ENCODE measurements around the gene STK17A. TPM values are rescaled to one million over a fixed set of nuclear protein-coding genes. Genes with fewer than 3 reads are reported as not detected.
"Not testable (repeated sequence)": the region's sequence is repeated elsewhere in the genome, so short reads cannot be mapped to it uniquely, and the experiment has no call there.

STK17A gene
- total and polyA plus RNA-seq, 5 donors from 2014 or later: 104 to 139 (median 110) TPM

DNA sequence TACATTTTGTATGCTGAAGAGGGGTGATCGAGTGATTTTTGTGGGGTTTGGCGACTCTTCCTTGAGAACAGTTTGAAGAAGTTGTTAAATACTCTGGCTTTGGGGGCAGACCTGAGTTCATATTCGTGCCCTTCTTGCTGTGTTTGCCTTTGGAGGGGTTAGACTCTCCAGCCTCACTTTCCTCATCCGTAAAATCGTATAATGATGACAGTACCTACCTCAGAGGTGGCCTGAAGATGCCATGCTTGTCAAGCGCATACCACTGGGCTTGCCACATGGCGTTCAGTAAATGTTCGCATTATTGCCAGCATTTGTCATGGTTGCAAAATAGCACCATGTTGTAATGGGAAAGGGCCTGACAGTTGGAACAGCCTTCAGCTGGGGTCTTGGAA is 1.3 kb downstream of the STK17A start:
- H3K27me3 Mint-ChIP-seq: peaks cover 11% of the 10 kb centered on the region
- peak overlapping the region; percentile 96 to 99 (median 98) for H3K27ac Mint-ChIP-seq
- H3K27ac ChIP-seq (ENCODE audit: insufficient read depth, low read length, poor library complexity, severe bottlenecking): peak overlapping the region; percentile 95
- no peaks in the 10 kb centered on the region for H3K9me3 Mint-ChIP-seq
- peaks cover 23 to 40% (median 33%) of the 10 kb centered on the region in 4 donors for H3K4me1 Mint-ChIP-seq
- H3K4me3 Mint-ChIP-seq: peak overlapping the region; percentile 92 to 99 (median 97)
- DNase-seq (peak in 2 of 3 donors; percentile 21 to 57), ATAC-seq (ENCODE audit: low read depth in 2 of 2) (no peak)
- peaks cover 10% of the 10 kb centered on the region for H3K27me3 ChIP-seq (ENCODE audit: control insufficient read depth, insufficient read depth, low read length)
- no peaks in the 10 kb centered on the region for H3K9me3 ChIP-seq (ENCODE audit: control insufficient read depth in 2 of 2, low read length in 2 of 2)
- H3K36me3 ChIP-seq (ENCODE audit: control insufficient read depth, insufficient read depth, low read length): no peaks in the 10 kb centered on the region
- no peaks in the 10 kb centered on the region for H3K36me3 Mint-ChIP-seq
- peak overlapping the region; percentile 95 for H3K4me3 ChIP-seq (ENCODE audit: low read depth, low read length)
- H3K4me1 ChIP-seq (ENCODE audit: control insufficient read depth, insufficient read depth, low read length, poor library complexity, severe bottlenecking): peaks cover 51% of the 10 kb centered on the region

DNA sequence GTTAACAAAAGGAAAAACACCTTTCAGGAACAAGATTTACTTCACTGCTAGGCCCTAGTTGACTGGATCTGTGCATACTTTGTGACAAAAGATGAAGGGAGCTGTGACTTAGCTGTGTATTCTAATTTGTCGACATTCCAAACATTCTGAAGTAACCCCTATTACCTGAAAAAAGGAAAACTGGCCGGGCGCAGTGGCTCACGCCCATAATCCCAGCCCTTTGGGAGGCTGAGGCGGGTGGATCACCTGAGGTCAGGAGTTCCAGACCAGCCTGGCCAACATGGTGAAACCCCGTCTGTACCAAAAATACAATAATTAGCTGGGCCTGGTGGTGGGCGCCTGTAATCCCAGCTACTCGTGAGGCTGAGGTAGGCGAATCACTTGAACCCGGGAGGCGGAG is 1.8 kb downstream of the STK17A start:
- Mint-ChIP-seq H3K4me1 (peaks cover 28 to 45% (median 37%) of the 10 kb centered on the region in 4 donors), H3K4me3 (peak overlapping the region; percentile 92 to 99 (median 97)), H3K27me3 (peaks cover 11% of the 10 kb centered on the region), H3K27ac (peak overlapping the region; percentile 96 to 99 (median 98))
- H3K36me3 ChIP-seq (ENCODE audit: control insufficient read depth, insufficient read depth, low read length); H3K9me3 ChIP-seq (ENCODE audit: control insufficient read depth in 2 of 2, low read length in 2 of 2); H3K27me3 ChIP-seq (ENCODE audit: control insufficient read depth, insufficient read depth, low read length); DNase-seq; ATAC-seq (ENCODE audit: low read depth in 2 of 2); H3K9me3 Mint-ChIP-seq; H3K36me3 Mint-ChIP-seq: not testable (repeated sequence)
- H3K4me1 ChIP-seq (ENCODE audit: control insufficient read depth, insufficient read depth, low read length, poor library complexity, severe bottlenecking): peaks cover 56% of the 10 kb centered on the region
- peak overlapping the region; percentile 95 for H3K4me3 ChIP-seq (ENCODE audit: low read depth, low read length)
- peak overlapping the region; percentile 95 for H3K27ac ChIP-seq (ENCODE audit: insufficient read depth, low read length, poor library complexity, severe bottlenecking)

DNA sequence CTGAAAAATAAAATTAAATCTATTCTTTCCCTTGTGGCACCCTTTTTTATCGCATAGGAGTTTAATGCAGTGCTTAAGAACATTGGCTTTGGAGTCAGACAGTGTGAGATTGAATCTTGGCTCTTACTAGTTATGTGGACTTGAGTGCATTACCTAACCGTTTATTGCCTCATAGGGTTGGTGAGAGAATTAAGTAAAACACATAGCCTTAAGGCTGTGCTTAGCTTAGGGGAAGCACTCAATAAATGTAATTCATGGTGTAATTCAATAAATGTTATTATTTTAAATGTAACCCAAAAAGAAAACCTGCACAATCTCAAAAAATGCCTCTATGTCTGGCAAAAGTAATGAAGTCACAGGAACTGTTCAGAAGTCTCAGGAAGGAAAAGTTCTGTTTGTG is 2.7 kb downstream of the STK17A start:
- H3K27me3 Mint-ChIP-seq: peaks cover 11% of the 10 kb centered on the region
- H3K4me1 ChIP-seq (ENCODE audit: control insufficient read depth, insufficient read depth, low read length, poor library complexity, severe bottlenecking): peaks cover 65% of the 10 kb centered on the region
- no peaks in the 10 kb centered on the region for H3K36me3 ChIP-seq (ENCODE audit: control insufficient read depth, insufficient read depth, low read length)
- H3K9me3 ChIP-seq (ENCODE audit: control insufficient read depth in 2 of 2, low read length in 2 of 2): no peaks in the 10 kb centered on the region
- H3K4me3 ChIP-seq (ENCODE audit: low read depth, low read length): peak overlapping the region; percentile 95
- H3K4me1 Mint-ChIP-seq: peaks cover 28 to 52% (median 42%) of the 10 kb centered on the region in 4 donors
- H3K36me3 Mint-ChIP-seq: peaks cover 4% of the 10 kb centered on the region
- DNase-seq (peak in 2 of 3 donors; percentile 24 to 36), ATAC-seq (ENCODE audit: low read depth in 2 of 2) (no peak)
- peak overlapping the region; percentile 58 to 98 (median 96) for H3K27ac Mint-ChIP-seq
- H3K27ac ChIP-seq (ENCODE audit: insufficient read depth, low read length, poor library complexity, severe bottlenecking): peak overlapping the region; percentile 95
- H3K4me3 Mint-ChIP-seq: peak overlapping the region; percentile 92 to 99 (median 97)
- no peaks in the 10 kb centered on the region for H3K9me3 Mint-ChIP-seq
- H3K27me3 ChIP-seq (ENCODE audit: control insufficient read depth, insufficient read depth, low read length): peaks cover 10% of the 10 kb centered on the region

DNA sequence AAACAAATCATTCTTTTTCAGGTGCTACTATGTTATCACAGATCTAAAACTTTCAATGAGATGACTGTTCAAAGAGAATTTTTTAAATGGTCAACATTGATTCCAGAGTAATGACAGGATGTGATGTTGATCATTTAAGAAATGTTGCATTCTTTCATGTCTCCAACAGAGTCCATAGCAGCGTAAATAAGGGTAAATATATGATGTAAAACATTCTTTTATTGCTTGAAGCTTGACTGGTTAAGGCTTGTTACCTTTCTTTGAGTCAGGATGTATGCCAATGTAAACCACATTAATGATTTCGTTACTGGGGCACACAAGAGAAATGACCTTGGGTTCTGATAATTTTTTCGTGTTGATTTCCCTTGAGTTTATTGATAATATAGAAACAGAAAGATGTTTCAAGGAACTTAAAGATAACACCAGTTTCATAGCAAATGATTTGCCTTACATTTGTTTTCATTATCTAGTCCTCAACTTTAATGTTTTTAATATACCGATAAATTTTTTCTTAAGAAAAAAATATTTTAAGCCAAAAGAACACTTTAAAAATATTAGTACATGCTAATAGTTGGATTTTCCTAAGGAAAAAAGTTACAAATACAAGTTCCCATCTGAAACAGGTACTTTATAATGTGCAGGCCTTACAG is 3.5 kb downstream of the STK17A start:
- ATAC-seq (ENCODE audit: low read depth in 2 of 2) (no peak), DNase-seq (peak in 2 of 3 donors; percentile 56 to 66)
- H3K4me3 ChIP-seq (ENCODE audit: low read depth, low read length): peak overlapping the region; percentile 95
- no peaks in the 10 kb centered on the region for H3K36me3 ChIP-seq (ENCODE audit: control insufficient read depth, insufficient read depth, low read length)
- H3K4me3 Mint-ChIP-seq: peak overlapping the region; percentile 92 to 99 (median 97)
- H3K4me1 Mint-ChIP-seq: peaks cover 35 to 60% (median 49%) of the 10 kb centered on the region in 4 donors
- peak overlapping the region; percentile 95 for H3K27ac ChIP-seq (ENCODE audit: insufficient read depth, low read length, poor library complexity, severe bottlenecking)
- H3K27me3 ChIP-seq (ENCODE audit: control insufficient read depth, insufficient read depth, low read length): peaks cover 7% of the 10 kb centered on the region
- peaks cover 9% of the 10 kb centered on the region for H3K27me3 Mint-ChIP-seq
- peaks cover 4% of the 10 kb centered on the region for H3K36me3 Mint-ChIP-seq
- H3K4me1 ChIP-seq (ENCODE audit: control insufficient read depth, insufficient read depth, low read length, poor library complexity, severe bottlenecking): peaks cover 73% of the 10 kb centered on the region
- peak overlapping the region; percentile 96 to 99 (median 98) for H3K27ac Mint-ChIP-seq
- no peaks in the 10 kb centered on the region for H3K9me3 ChIP-seq (ENCODE audit: control insufficient read depth in 2 of 2, low read length in 2 of 2)
- H3K9me3 Mint-ChIP-seq: no peaks in the 10 kb centered on the region

DNA sequence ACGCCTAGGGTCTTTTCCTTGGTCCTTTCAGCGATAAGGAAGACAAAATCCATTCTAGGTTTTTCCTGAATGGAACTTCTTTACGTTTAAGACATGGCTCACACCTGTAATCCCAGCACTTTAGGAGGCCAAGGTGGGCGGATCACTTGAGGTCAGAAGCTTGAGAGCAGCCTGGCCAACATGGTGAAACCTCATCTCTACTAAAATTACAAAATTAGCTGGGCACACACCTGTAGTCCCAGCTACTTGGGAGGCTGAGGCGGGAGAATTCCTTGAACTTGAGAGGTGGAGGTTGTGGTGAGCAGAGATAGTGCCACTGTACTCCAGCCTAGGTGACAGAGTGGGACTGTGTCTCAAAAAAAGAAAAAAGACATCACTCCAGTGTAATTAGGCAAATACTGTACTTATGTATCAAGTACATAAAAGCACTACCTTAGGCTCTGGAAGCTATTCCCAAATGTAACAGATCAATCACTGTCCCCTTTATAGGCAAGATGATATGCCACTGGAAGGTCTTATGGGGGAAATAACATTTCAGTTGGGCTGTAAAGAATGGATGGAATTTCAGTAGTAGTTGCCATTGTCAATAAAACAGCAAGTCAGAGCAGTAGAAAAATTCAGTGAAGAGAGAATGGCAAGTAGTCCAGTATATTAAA is 5.7 kb downstream of the STK17A start:
- Mint-ChIP-seq H3K27ac (peak overlapping the region in 2 of 3 donors; percentile 77 to 83), H3K4me1 (peaks cover 46 to 81% (median 65%) of the 10 kb centered on the region in 4 donors), H3K27me3 (peaks cover 5% of the 10 kb centered on the region), H3K9me3 (no peaks in the 10 kb centered on the region), H3K4me3 (peak overlapping the region; percentile 46 to 82 (median 67)), H3K36me3 (peaks cover 7% of the 10 kb centered on the region)
- Histone ChIP-seq H3K9me3 (ENCODE audit: control insufficient read depth in 2 of 2, low read length in 2 of 2) (no peaks in the 10 kb centered on the region), H3K27ac (ENCODE audit: insufficient read depth, low read length, poor library complexity, severe bottlenecking) (peak overlapping the region; percentile 95), H3K4me3 (ENCODE audit: low read depth, low read length) (peak overlapping the region; percentile 95), H3K36me3 (ENCODE audit: control insufficient read depth, insufficient read depth, low read length) (no peaks in the 10 kb centered on the region), H3K4me1 (ENCODE audit: control insufficient read depth, insufficient read depth, low read length, poor library complexity, severe bottlenecking) (peaks cover 87% of the 10 kb centered on the region), H3K27me3 (ENCODE audit: control insufficient read depth, insufficient read depth, low read length) (no peaks in the 10 kb centered on the region)
- no peak for ATAC-seq (ENCODE audit: low read depth in 2 of 2)
- DNase-seq: no peak

DNA sequence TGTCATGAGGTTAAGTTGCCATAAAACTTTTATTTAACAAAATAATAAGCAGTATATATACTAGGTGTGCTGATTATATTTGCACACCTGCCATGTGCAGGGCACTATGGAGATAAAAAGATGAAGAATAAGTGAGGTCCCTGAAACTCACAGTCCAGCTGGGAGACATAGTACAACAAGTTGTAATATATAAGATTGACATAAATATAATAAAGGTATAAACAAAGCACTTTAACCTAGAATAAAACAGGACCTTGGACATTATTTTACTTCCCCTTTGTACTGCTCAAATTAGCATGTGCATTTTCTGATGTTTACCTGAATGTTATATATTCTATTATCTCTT is 6.2 kb downstream of the STK17A start:
- Histone ChIP-seq H3K27ac (ENCODE audit: insufficient read depth, low read length, poor library complexity, severe bottlenecking) (peak overlapping the region; percentile 95), H3K9me3 (ENCODE audit: control insufficient read depth in 2 of 2, low read length in 2 of 2) (no peaks in the 10 kb centered on the region), H3K4me3 (ENCODE audit: low read depth, low read length) (peak overlapping the region; percentile 27), H3K36me3 (ENCODE audit: control insufficient read depth, insufficient read depth, low read length) (no peaks in the 10 kb centered on the region), H3K27me3 (ENCODE audit: control insufficient read depth, insufficient read depth, low read length) (no peaks in the 10 kb centered on the region), H3K4me1 (ENCODE audit: control insufficient read depth, insufficient read depth, low read length, poor library complexity, severe bottlenecking) (peaks cover 89% of the 10 kb centered on the region)
- ATAC-seq (ENCODE audit: low read depth in 2 of 2): no peak
- H3K27me3 Mint-ChIP-seq: no peaks in the 10 kb centered on the region
- H3K9me3 Mint-ChIP-seq: no peaks in the 10 kb centered on the region
- peak overlapping the region in 2 of 3 donors; percentile 83 to 84 for H3K27ac Mint-ChIP-seq
- DNase-seq: no peak
- peaks cover 51 to 81% (median 68%) of the 10 kb centered on the region in 4 donors for H3K4me1 Mint-ChIP-seq
- peaks cover 7% of the 10 kb centered on the region for H3K36me3 Mint-ChIP-seq
- peak overlapping the region; percentile 33 to 82 (median 67) for H3K4me3 Mint-ChIP-seq

GRCh38 chr7:43589728-43590127 is 6.8 kb downstream of the STK17A start:
- no peak for ATAC-seq (ENCODE audit: low read depth in 2 of 2)
- Histone ChIP-seq H3K27me3 (ENCODE audit: control insufficient read depth, insufficient read depth, low read length) (no peaks in the 10 kb centered on the region), H3K36me3 (ENCODE audit: control insufficient read depth, insufficient read depth, low read length) (no peaks in the 10 kb centered on the region), H3K4me1 (ENCODE audit: control insufficient read depth, insufficient read depth, low read length, poor library complexity, severe bottlenecking) (peaks cover 89% of the 10 kb centered on the region), H3K9me3 (ENCODE audit: control insufficient read depth in 2 of 2, low read length in 2 of 2) (no peaks in the 10 kb centered on the region), H3K4me3 (ENCODE audit: low read depth, low read length) (peak overlapping the region; percentile 27), H3K27ac (ENCODE audit: insufficient read depth, low read length, poor library complexity, severe bottlenecking) (peak overlapping the region; percentile 95)
- Mint-ChIP-seq H3K4me3 (peak overlapping the region in 3 of 4 donors; percentile 33 to 68 (median 66)), H3K27me3 (no peaks in the 10 kb centered on the region), H3K27ac (peak overlapping the region; percentile 83 to 85 (median 84)), H3K9me3 (no peaks in the 10 kb centered on the region), H3K4me1 (peaks cover 57 to 87% (median 74%) of the 10 kb centered on the region in 4 donors), H3K36me3 (peaks cover 7% of the 10 kb centered on the region)
- DNase-seq: no peak

Measured in CD4-positive, CD25-positive, alpha-beta regulatory T cell (primary cell).